H9 (cell line): ENCODE data around the gene ZCCHC4. TPM values are rescaled to one million over a fixed set of nuclear protein-coding genes. Genes with fewer than 3 reads are reported as not detected.

ENCODE experiments used
- DNase-seq: peaks from one replicate; pipeline ENCODE4 v3.0.0-alpha.2; 2017
- H2AFZ ChIP-seq: one replicate; pipeline ENCODE4 v1.6.1; 2013; ENCODE audit warnings: mild to moderate bottlenecking, low read length, control low read depth, moderate library complexity
- H2AK5ac ChIP-seq: 2 replicates; pipeline ENCODE4 v1.6.1; 2013; ENCODE audit warnings: low read length, control low read depth, mixed read lengths; ENCODE audit not compliant: insufficient read length
- H2BK120ac ChIP-seq: one replicate; pipeline ENCODE4 v1.6.1; 2013; ENCODE audit warnings: low read depth, mild to moderate bottlenecking, low read length, control low read depth, inconsistent platforms; ENCODE audit not compliant: poor library complexity, severe bottlenecking
- H2BK12ac ChIP-seq: 2 replicates; pipeline ENCODE4 v1.6.1; 2013; ENCODE audit warnings: low read length, control low read depth, mixed read lengths, low read depth; ENCODE audit not compliant: insufficient read length
- H2BK15ac ChIP-seq: 2 replicates; pipeline ENCODE4 v1.6.1; 2013; ENCODE audit warnings: low read depth, low read length, control low read depth
- H2BK20ac ChIP-seq: one replicate; pipeline ENCODE4 v1.6.1; 2013; ENCODE audit warnings: low read depth, mild to moderate bottlenecking, low read length, control low read depth, inconsistent platforms; ENCODE audit not compliant: poor library complexity, severe bottlenecking
- H2BK5ac ChIP-seq: 2 replicates; pipeline ENCODE4 v1.6.1; 2013; ENCODE audit warnings: low read length, control low read depth, mixed read lengths; ENCODE audit not compliant: insufficient read length
- H3K14ac ChIP-seq: 2 replicates; pipeline ENCODE4 v1.6.1; 2013; ENCODE audit warnings: low read length, control low read depth; ENCODE audit not compliant: insufficient read depth
- H3K18ac ChIP-seq: 2 replicates; pipeline ENCODE4 v1.6.1; 2013; ENCODE audit warnings: low read depth, mild to moderate bottlenecking, mixed read lengths, low read length, control low read depth; ENCODE audit not compliant: insufficient read length
- H3K23ac ChIP-seq: 2 replicates; pipeline ENCODE4 v1.6.1; 2013; ENCODE audit warnings: low read length, control low read depth, mixed read lengths, low read depth; ENCODE audit not compliant: insufficient read length
- H3K23me2 ChIP-seq: 2 replicates; pipeline ENCODE4 v1.6.1; 2013; ENCODE audit warnings: low read depth, mild to moderate bottlenecking, mixed read lengths, low read length, control low read depth; ENCODE audit not compliant: insufficient read length, poor library complexity, severe bottlenecking
- H3K27ac ChIP-seq: 2 replicates; pipeline ENCODE4 v1.5.1; 2013; ENCODE audit warnings: low read length, control low read depth, mixed read lengths, low read depth; ENCODE audit not compliant: insufficient read length
- H3K27me3 ChIP-seq: 2 replicates; pipeline ENCODE4 v1.6.1; 2013; ENCODE audit warnings: low read length, control low read depth, inconsistent platforms; ENCODE audit not compliant: insufficient read depth
- H3K4ac ChIP-seq: 2 replicates; pipeline ENCODE4 v1.6.1; 2013; ENCODE audit warnings: low read depth, mild to moderate bottlenecking, control low read depth, inconsistent platforms, low read length, moderate library complexity
- H3K4me1 ChIP-seq: 2 replicates; pipeline ENCODE4 v1.6.1; 2013; ENCODE audit warnings: low read length, control low read depth, inconsistent platforms; ENCODE audit not compliant: insufficient read depth
- H3K4me2 ChIP-seq: 2 replicates; pipeline ENCODE4 v1.6.1; 2013; ENCODE audit warnings: low read length, control low read depth, mixed read lengths; ENCODE audit not compliant: insufficient read length, insufficient read depth
- H3K56ac ChIP-seq: 2 replicates; pipeline ENCODE4 v1.6.1; 2013; ENCODE audit warnings: low read depth, mild to moderate bottlenecking, mixed read lengths, low read length, control low read depth; ENCODE audit not compliant: insufficient read length
- H3K79me1 ChIP-seq: 2 replicates; pipeline ENCODE4 v1.6.1; 2013; ENCODE audit warnings: low read depth, mild to moderate bottlenecking, moderate library complexity, low read length, control low read depth, inconsistent platforms; ENCODE audit not compliant: insufficient read depth, poor library complexity, severe bottlenecking
- H3K79me2 ChIP-seq: 2 replicates; pipeline ENCODE4 v1.6.1; 2013; ENCODE audit warnings: low read length, control low read depth, inconsistent platforms; ENCODE audit not compliant: insufficient read depth
- H3K9ac ChIP-seq: 2 replicates; pipeline ENCODE4 v1.6.1; 2013; ENCODE audit warnings: low read length, control low read depth, mixed read lengths; ENCODE audit not compliant: insufficient read length; ENCODE audit errors: extremely low read depth
- H3K9me3 ChIP-seq: one replicate; pipeline ENCODE4 v1.6.1; 2013; ENCODE audit warnings: low read depth, low read length, inconsistent platforms; ENCODE audit not compliant: control insufficient read depth
- H3T11ph ChIP-seq: one replicate; pipeline ENCODE4 v1.6.1; 2013; ENCODE audit warnings: mild to moderate bottlenecking, low read length, control low read depth, inconsistent platforms
- H4K20me1 ChIP-seq: one replicate; pipeline ENCODE4 v1.6.1; 2013; ENCODE audit not compliant: control insufficient read depth, insufficient read length, insufficient read depth
- H4K5ac ChIP-seq: 2 replicates; pipeline ENCODE4 v1.6.1; 2013; ENCODE audit warnings: low read depth, mild to moderate bottlenecking, mixed read lengths, low read length, control low read depth; ENCODE audit not compliant: insufficient read length
- H4K8ac ChIP-seq: replicated peaks from 2 replicates; pipeline ENCODE4 v1.6.1; 2013; ENCODE audit warnings: low read length, control low read depth, mixed read lengths, low read depth; ENCODE audit not compliant: insufficient read length
- H4K91ac ChIP-seq: 2 replicates; pipeline ENCODE4 v1.6.1; 2013; ENCODE audit warnings: low read depth, mild to moderate bottlenecking, moderate library complexity, mixed read lengths, low read length, control low read depth; ENCODE audit not compliant: insufficient read length
- H3K27ac Mint-ChIP-seq, 3 experiments: 2 replicates in 2 of 3; 3 replicates in 1 of 3; pipeline ENCODE4 v1.8.0; 2020 to 2021; ENCODE audit warnings: mixed read lengths in 3 of 3, mild to moderate bottlenecking in 1 of 3, moderate library complexity in 1 of 3
- H3K27me3 Mint-ChIP-seq: 2 replicates; pipeline ENCODE4 v1.8.0; 2021; ENCODE audit warnings: low read depth, mild to moderate bottlenecking, moderate library complexity, mixed read lengths
- H3K36me3 Mint-ChIP-seq, 3 experiments: 2 replicates in 2 of 3; 3 replicates in 1 of 3; pipeline ENCODE4 v1.8.0; 2020 to 2021; ENCODE audit warnings: low read depth in 3 of 3, mixed read lengths in 3 of 3; ENCODE audit not compliant: insufficient read depth in 1 of 3
- H3K4me1 Mint-ChIP-seq, 2 experiments: 2 replicates each; pipeline ENCODE4 v1.8.0; 2020; ENCODE audit warnings: mixed read lengths in 2 of 2
- H3K4me3 Mint-ChIP-seq, 2 experiments: 2 replicates in 1 of 2; 3 replicates in 1 of 2; pipeline ENCODE4 v1.8.0; 2020 to 2021; ENCODE audit warnings: mild to moderate bottlenecking in 2 of 2, mixed read lengths in 2 of 2, moderate library complexity in 1 of 2
- H3K9me3 Mint-ChIP-seq, 2 experiments: 2 replicates in 1 of 2; 3 replicates in 1 of 2; pipeline ENCODE4 v1.8.0; 2020; ENCODE audit warnings: mild to moderate bottlenecking in 2 of 2, mixed read lengths in 2 of 2, moderate library complexity in 1 of 2
- WGBS: extraction: QIAGEN DNeasy Blood & Tissue Kit; methylation state at CpG from one replicate; pipeline ENCODE4 v1.1.7; 2013; ENCODE audit warnings: missing lambda C conversion rate, low lambda C conversion rate, mixed read lengths; ENCODE audit not compliant: insufficient read length; ENCODE audit errors: extremely low coverage; 5-methylcytosine and 5-hydroxymethylcytosine counted together
- total RNA-seq: library from RNA; stranded (reverse); gene quantifications from 2 replicates; pipeline ENCODE4 v1.2.1, GENCODE V29; 2021
- TF ChIP-seq, protein P1 (sequence below): fragments of 200-600 bp; sonication (generic); conservative IDR thresholded peaks from 3 replicates; pipeline ENCODE4 v1.8.0; 2021; ENCODE audit warnings: antibody characterized with exemption, mild to moderate bottlenecking

Gene ZCCHC4
- total RNA-seq, 1 experiment from 2014 or later, result 6.8 TPM

DNA sequence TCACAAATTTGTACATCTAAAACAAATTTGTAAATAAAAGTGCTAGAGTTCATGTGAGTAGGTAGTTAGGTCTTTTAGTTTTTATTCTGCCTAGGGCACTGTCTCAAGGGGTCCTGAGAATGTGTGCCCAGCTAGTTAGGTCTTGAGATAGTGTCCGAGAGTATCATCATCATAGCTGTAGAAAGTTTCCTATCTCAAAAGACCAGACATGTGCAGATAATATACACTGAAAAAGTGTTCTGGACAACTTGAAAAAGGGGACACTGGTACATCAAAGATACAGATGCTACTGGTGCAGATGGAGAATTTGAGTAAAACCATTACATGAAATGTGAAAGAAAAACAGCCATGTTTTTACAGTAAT lies 1.8 kb upstream of the ZCCHC4 start:
- H2BK5ac ChIP-seq, result no peak overlapping the region
- no peak overlapping the region for H3K18ac ChIP-seq
- H2AK5ac ChIP-seq, result no peak overlapping the region
- no peaks in the 10 kb centered on the region for H3K4me1 ChIP-seq
- no peak overlapping the region for H3K9ac ChIP-seq
- WGBS, result no CpG with 5 or more reads among the region's 1 CpG
- H2AFZ ChIP-seq, result no peak overlapping the region
- no peak overlapping the region for H3K23ac ChIP-seq
- H3K23me2 ChIP-seq, result no peaks in the 10 kb centered on the region
- H3K27me3 ChIP-seq, result no peaks in the 10 kb centered on the region
- H4K20me1 ChIP-seq, result no peaks in the 10 kb centered on the region
- DNase-seq, result no peak
- no peak overlapping the region for H3K14ac ChIP-seq
- H3K9me3 Mint-ChIP-seq, result peaks cover 0 to 4% of the 10 kb centered on the region in 2 experiments; a peak in 2 of 5 replicates
- H3K27ac Mint-ChIP-seq, result no peak overlapping the region
- no peak overlapping the region for H4K5ac ChIP-seq
- no peak overlapping the region for H2BK120ac ChIP-seq
- no peak overlapping the region for H3K4ac ChIP-seq
- H3K36me3 Mint-ChIP-seq, result peaks cover 2 to 4% (median 2%) of the 10 kb centered on the region in 3 experiments; a peak in 4 of 7 replicates
- no peak overlapping the region for H3K4me3 Mint-ChIP-seq
- no peak overlapping the region for H4K91ac ChIP-seq
- H3K56ac ChIP-seq, result no peak overlapping the region
- H3K27ac ChIP-seq, result no peak overlapping the region
- peaks cover 6 to 9% of the 10 kb centered on the region in 2 experiments for H3K4me1 Mint-ChIP-seq
- no peak overlapping the region for H4K8ac ChIP-seq
- no peak overlapping the region for H3T11ph ChIP-seq
- H3K79me1 ChIP-seq, result no peaks in the 10 kb centered on the region
- no peak overlapping the region for H3K4me2 ChIP-seq
- no peak overlapping the region for H2BK12ac ChIP-seq
- no peak overlapping the region for H2BK15ac ChIP-seq
- H2BK20ac ChIP-seq, result no peak overlapping the region
- no peaks in the 10 kb centered on the region for H3K79me2 ChIP-seq
- TF ChIP-seq, protein P1, sequence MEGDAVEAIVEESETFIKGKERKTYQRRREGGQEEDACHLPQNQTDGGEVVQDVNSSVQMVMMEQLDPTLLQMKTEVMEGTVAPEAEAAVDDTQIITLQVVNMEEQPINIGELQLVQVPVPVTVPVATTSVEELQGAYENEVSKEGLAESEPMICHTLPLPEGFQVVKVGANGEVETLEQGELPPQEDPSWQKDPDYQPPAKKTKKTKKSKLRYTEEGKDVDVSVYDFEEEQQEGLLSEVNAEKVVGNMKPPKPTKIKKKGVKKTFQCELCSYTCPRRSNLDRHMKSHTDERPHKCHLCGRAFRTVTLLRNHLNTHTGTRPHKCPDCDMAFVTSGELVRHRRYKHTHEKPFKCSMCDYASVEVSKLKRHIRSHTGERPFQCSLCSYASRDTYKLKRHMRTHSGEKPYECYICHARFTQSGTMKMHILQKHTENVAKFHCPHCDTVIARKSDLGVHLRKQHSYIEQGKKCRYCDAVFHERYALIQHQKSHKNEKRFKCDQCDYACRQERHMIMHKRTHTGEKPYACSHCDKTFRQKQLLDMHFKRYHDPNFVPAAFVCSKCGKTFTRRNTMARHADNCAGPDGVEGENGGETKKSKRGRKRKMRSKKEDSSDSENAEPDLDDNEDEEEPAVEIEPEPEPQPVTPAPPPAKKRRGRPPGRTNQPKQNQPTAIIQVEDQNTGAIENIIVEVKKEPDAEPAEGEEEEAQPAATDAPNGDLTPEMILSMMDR, result no peak
- H3K27me3 Mint-ChIP-seq, result peaks cover 3% of the 10 kb centered on the region
- H3K9me3 ChIP-seq, result no peaks in the 10 kb centered on the region
